K562 (cell line): ENCODE measurements around the gene SLC4A3. TPM values are rescaled to one million over a fixed set of nuclear protein-coding genes. Genes with fewer than 3 reads are reported as not detected.

Experiments used
- HNRNPL ChIP-seq: fragments of 200-400 bp; formaldehyde crosslinking; IDR thresholded peaks from 2 replicates; pipeline ENCODE4 v1.6.1; 2017; ENCODE audit warnings: low read depth, mild to moderate bottlenecking, low read length
- MCM2 ChIP-seq: fragments of 450-650 bp; IDR thresholded peaks from 2 replicates; pipeline ENCODE4 v1.6.1; 2017; ENCODE audit warnings: low read depth, mild to moderate bottlenecking
- MED1 ChIP-seq: sonication (generic); formaldehyde crosslinking; IDR thresholded peaks from 2 replicates; pipeline ENCODE4 v1.8.1; 2023; ENCODE audit warnings: missing genetic modification reagents, borderline replicate concordance
- PHTF2 ChIP-seq: fragments of 250-450 bp; sonication (Bioruptor Pico); IDR thresholded peaks from 2 replicates; pipeline ENCODE4 v1.5.0; 2021; ENCODE audit warnings: mild to moderate bottlenecking
- PRDM10 ChIP-seq: fragments of 450-650 bp; IDR thresholded peaks from 2 replicates; pipeline ENCODE4 v1.6.1; 2018; ENCODE audit not compliant: partially characterized antibody
- REST ChIP-seq, 2 experiments: fragments of 450-650 bp; formaldehyde crosslinking in 1 of 2; IDR thresholded peaks; 2 replicates each; pipeline versions ENCODE4 v1.4.0 to v1.6.1; 2014 to 2020; ENCODE audit warnings: mild to moderate bottlenecking in 2 of 2, borderline replicate concordance in 1 of 2, low read depth in 1 of 2
- SPI1 ChIP-seq: IDR thresholded peaks from 2 replicates; pipeline ENCODE4 v1.6.1; 2011; ENCODE audit warnings: low read depth, low read length, control low read depth, borderline replicate concordance
- VEZF1 ChIP-seq: fragments of 200-800 bp; sonication (Bioruptor generic); IDR thresholded peaks from 2 replicates; pipeline ENCODE4 v1.6.1; 2017; ENCODE audit warnings: missing genetic modification characterization, missing compliant biosample characterization
- YBX1 ChIP-seq: fragments of 450-650 bp; IDR thresholded peaks from 2 replicates; pipeline ENCODE4 v1.7.1; 2016; ENCODE audit warnings: mild to moderate bottlenecking
- ZNF224 ChIP-seq: sonication (generic); formaldehyde crosslinking; IDR thresholded peaks from 2 replicates; pipeline ENCODE4 v1.8.0; 2022; ENCODE audit warnings: mild to moderate bottlenecking, missing genetic modification reagents
- ZZZ3 ChIP-seq: fragments of 450-650 bp; IDR thresholded peaks from 2 replicates; pipeline ENCODE4 v1.6.1; 2016; ENCODE audit warnings: antibody characterized with exemption, mild to moderate bottlenecking, moderate library complexity
- polyA plus RNA-seq, 8 experiments: library from polyadenylated mRNA; depleted of rRNA in 4 of 8; stranded (reverse) in 5 of 8; unstranded in 3 of 8; fragments of >200 nt; fragmentation: Nextera tagmentation in 2 of 8; fragmentation: Illumina TruSeq in 1 of 8; extraction: Ambion mirVana in 2 of 8; extraction: Trizol in 1 of 8; gene quantifications; 2 replicates each; pipeline versions ENCODE4 v1.2.1 to v1.2.3, GENCODE V29; 2011 to 2014; ENCODE audit warnings: inconsistent platforms in 1 of 8, missing spikeins in 1 of 8
- total RNA-seq, 7 experiments: library from RNA; depleted of rRNA in 6 of 7; stranded (reverse); fragments of >200 nt in 6 of 7; fragmentation: Illumina TruSeq in 2 of 7; extraction: Trizol in 2 of 7; gene quantifications; 2 replicates each; pipeline versions ENCODE4 v1.2.1 to v1.2.3, GENCODE V29; 2011 to 2021; ENCODE audit warnings: low replicate concordance in 1 of 7

Gene SLC4A3
- total and polyA plus RNA-seq, 9 of the 15 experiments (the other 6 are each of a cell fraction or from before 2014, with no cell fraction given): 0.04 to 0.31 (median 0.16) TPM; not detected in 5

- no peak for TF ChIP-seq REST (IDR thresholded peaks at IDR 0.05; ENCODE audit: borderline replicate concordance)
- no peak for TF ChIP-seq REST (CRISPR knock-in tag; IDR thresholded peaks at IDR 0.05; ENCODE audit: low read depth)
- no peak for TF ChIP-seq ZZZ3
- TF ChIP-seq MED1 (CRISPR knock-in tag): no peak
- TF ChIP-seq HNRNPL: no peak
- TF ChIP-seq PHTF2: no peak
- TF ChIP-seq ZNF224: no peak
- peak; percentile 80 for TF ChIP-seq VEZF1 (CRISPR knock-in tag)
- no peak for TF ChIP-seq SPI1
- TF ChIP-seq MCM2: no peak
- TF ChIP-seq YBX1: no peak
- TF ChIP-seq PRDM10: peak; percentile 36
These were observed 32.2 kb upstream of the SLC4A3 start (continued) for GRCh38 chr2:219595256-219595655.
